ENCODE measurements around the gene UBXN6.
A peak's percentile ranks its signal among the peaks of the same experiment; 100 is the strongest.

The UBXN6 gene

GRCh38 chr19:4456843-4457653, 546 bp downstream of the UBXN6 start:
- Histone ChIP-seq H3K27ac (peak overlapping the region; percentile 69), H3K4me3 (peak overlapping the region; percentile 73), H3K9ac (peak overlapping the region; percentile 73), H4K20me1 (peaks cover 50% of the 10 kb centered on the region), H3K4me1 (peaks cover 56% of the 10 kb centered on the region), H3K36me3 (peaks cover 11% of the 10 kb centered on the region), H3K27me3 (no peaks in the 10 kb centered on the region), H3K4me2 (peak overlapping the region; percentile 98), H3K9me3 (no peaks in the 10 kb centered on the region)
- TF ChIP-seq Cebpa-rat (IDR thresholded peaks at IDR 0.05), result no peak

- H3K27ac ChIP-seq, result peak overlapping the region; percentile 45
- H3K4me1 ChIP-seq, result peaks cover 58% of the 10 kb centered on the region
- peak overlapping the region; percentile 73 for H3K9ac ChIP-seq
- peaks cover 17% of the 10 kb centered on the region for H3K36me3 ChIP-seq
- no peaks in the 10 kb centered on the region for H3K27me3 ChIP-seq
- H3K9me3 ChIP-seq, result no peaks in the 10 kb centered on the region
- TF ChIP-seq Cebpa-rat (IDR thresholded peaks at IDR 0.05), result no peak
- peak overlapping the region; percentile 73 for H3K4me3 ChIP-seq
- peaks cover 54% of the 10 kb centered on the region for H4K20me1 ChIP-seq
- H3K4me2 ChIP-seq, result peak overlapping the region; percentile 98
Observed at GRCh38 chr19:4456476-4456842, 1.1 kb downstream of the UBXN6 start.

DNA sequence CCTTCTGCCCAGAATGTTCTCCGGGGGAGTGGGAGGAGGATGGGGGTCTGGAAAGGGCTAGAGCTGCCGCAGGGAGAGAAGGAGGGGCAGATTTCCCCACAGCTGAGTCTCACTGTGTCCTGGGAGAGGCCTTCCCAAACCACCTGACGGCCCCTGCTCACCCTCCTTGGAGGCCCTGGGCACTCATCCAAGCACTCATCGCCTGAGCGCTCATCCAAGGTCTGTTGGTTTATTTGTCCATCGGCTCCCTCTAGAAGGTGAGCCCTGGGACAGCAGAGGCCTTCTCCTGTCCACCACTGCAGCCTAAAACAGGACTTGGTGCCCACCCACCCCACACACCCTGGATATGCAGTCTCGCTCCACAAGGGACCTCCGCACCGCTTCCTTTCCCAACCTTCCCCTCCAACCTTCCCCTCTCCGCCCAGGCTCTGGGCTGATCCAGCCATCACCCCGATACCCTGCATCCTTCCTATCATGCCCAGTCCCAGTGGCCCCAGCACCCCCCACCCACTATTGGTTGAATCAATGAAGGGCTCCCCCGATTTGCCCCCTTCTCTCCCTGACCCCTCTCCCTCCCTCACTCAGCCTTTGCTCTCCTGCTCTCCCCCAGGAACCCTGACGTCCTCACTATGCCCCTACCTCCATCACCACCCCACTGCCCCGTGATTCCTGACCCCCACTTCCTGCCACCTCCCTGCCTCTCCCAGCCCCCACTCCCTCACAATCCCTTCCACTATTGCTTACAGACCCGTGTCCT, 1.7 kb downstream of the UBXN6 start:
- Histone ChIP-seq H3K9ac (peak overlapping the region; percentile 73), H3K27me3 (no peaks in the 10 kb centered on the region), H3K4me1 (peaks cover 58% of the 10 kb centered on the region), H3K4me3 (peak overlapping the region; percentile 73), H3K4me2 (peak overlapping the region; percentile 98), H4K20me1 (peaks cover 59% of the 10 kb centered on the region), H3K9me3 (no peaks in the 10 kb centered on the region), H3K36me3 (peaks cover 22% of the 10 kb centered on the region), H3K27ac (peak overlapping the region; percentile 45)
- no peak for TF ChIP-seq Cebpa-rat (IDR thresholded peaks at IDR 0.05)

GRCh38 chr19:4454747-4455718, 2.6 kb downstream of the UBXN6 start:
- Histone ChIP-seq H3K4me3 (no peak overlapping the region), H3K27me3 (no peaks in the 10 kb centered on the region), H3K27ac (peak overlapping the region; percentile 44; the same call in 1 of the 2 replicates), H4K20me1 (peaks cover 59% of the 10 kb centered on the region), H3K9ac (peak overlapping the region; percentile 73), H3K4me1 (peaks cover 58% of the 10 kb centered on the region), H3K4me2 (peak overlapping the region; percentile 98), H3K36me3 (peaks cover 31% of the 10 kb centered on the region), H3K9me3 (no peaks in the 10 kb centered on the region)
- TF ChIP-seq Cebpa-rat (IDR thresholded peaks at IDR 0.05), result no peak

DNA sequence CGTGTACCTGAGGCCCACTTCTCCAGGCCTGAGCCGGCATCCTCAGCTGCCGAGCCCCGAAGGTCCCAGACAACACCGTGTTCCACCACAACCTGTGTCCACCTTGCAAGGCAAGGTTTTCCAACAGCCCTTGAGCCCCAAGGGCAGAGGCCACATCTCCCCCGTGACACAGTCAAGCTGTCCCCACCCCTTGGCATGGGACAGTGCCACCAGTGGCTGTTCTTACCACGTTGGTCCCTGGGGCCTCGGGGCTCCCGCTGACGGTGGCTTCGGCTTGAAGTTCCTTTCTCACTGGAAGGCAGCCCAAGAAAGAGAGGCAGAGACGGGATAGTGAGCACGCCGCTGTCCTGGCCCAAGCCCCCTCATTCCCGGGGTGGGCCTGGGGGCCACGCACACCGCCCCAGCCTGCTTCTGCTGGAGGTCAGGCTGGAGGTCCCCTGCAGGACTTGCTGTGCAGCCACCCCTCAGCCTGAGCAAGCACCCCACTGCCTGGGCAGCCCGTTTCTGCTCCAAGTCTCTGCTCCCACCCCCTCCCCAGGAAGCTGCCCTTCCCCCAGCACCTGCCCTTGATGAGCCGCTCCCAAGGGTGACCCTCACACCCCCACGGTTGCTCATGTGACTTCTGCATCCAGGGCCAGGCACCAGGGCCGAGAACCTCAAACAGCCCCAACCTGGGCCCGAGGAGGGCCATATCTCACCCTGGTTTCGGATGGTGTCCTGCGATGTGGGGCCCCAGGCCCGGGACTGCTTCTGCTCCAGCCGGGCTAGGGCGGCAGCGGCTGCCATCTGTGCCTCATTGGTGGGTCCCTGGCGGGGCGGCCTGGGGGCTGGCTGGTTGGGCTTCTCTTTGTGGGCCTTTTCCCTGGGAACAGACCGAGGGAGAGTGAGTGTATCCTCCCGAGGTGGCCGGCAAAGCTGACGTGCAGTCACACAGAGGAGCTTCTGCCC, 4.1 kb downstream of the UBXN6 start:
- peak overlapping the region; percentile 63; the same call in 1 of the 2 replicates for H3K9ac ChIP-seq
- no peaks in the 10 kb centered on the region for H3K27me3 ChIP-seq
- peak overlapping the region; percentile 98 for H3K4me2 ChIP-seq
- peak overlapping the region; percentile 48; the same call in 1 of the 2 replicates for H3K4me3 ChIP-seq
- peak overlapping the region; percentile 73 for H3K27ac ChIP-seq
- peaks cover 46% of the 10 kb centered on the region for H3K36me3 ChIP-seq
- TF ChIP-seq Cebpa-rat (IDR thresholded peaks at IDR 0.05), result no peak
- peaks cover 59% of the 10 kb centered on the region for H4K20me1 ChIP-seq
- H3K9me3 ChIP-seq, result no peaks in the 10 kb centered on the region
- H3K4me1 ChIP-seq, result peaks cover 58% of the 10 kb centered on the region

DNA sequence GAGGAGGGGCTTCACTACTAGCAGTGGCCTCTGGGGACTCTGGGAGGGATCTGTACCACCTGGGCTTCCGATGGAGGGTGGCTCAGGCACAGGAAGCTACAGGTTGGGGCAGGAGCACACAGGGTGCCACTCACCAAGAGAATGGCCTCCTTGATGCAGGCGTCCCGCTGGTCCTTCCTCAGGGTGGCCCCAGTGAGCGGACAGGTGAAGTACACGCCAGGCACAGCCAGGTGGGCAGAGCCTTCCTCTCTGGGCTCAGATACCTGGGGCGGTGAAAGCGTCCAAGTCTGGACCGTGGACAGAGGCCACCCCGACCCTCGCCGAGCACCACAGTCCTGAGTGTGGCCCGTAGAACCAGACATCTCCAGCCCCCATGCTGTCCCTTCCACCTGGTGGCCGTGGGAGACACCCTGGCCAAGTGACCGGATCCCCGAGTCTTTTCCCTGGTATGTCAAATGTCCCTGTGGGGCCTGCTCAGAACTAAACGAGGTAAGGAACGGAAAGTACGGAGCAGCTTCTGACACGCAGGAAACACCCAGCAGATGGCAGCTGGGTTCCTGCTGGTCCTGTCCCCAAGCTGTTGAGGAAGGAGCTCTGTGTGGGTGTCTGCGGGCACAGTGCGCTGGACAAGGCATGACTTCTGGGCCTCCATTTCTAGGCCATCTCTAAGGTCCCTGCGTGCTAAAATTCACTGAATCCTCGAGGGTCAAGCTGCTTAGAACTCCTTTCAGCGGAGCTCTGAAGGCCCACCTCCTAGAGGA, 5.2 kb downstream of the UBXN6 start:
- H3K36me3 ChIP-seq, result peaks cover 57% of the 10 kb centered on the region
- H3K4me1 ChIP-seq, result peaks cover 52% of the 10 kb centered on the region
- peak overlapping the region; percentile 73 for H3K27ac ChIP-seq
- H3K9ac ChIP-seq, result peak overlapping the region; percentile 63; the same call in 1 of the 2 replicates
- H3K4me3 ChIP-seq, result no peak overlapping the region
- peak overlapping the region; percentile 98 for H3K4me2 ChIP-seq
- no peaks in the 10 kb centered on the region for H3K9me3 ChIP-seq
- H4K20me1 ChIP-seq, result peaks cover 67% of the 10 kb centered on the region
- H3K27me3 ChIP-seq, result no peaks in the 10 kb centered on the region
- no peak for TF ChIP-seq Cebpa-rat (IDR thresholded peaks at IDR 0.05)

GRCh38 chr19:4449639-4450028, 8.0 kb downstream of the UBXN6 start:
- H3K4me2 ChIP-seq, result no peak overlapping the region
- no peak overlapping the region for H3K9ac ChIP-seq
- H3K27ac ChIP-seq, result no peak overlapping the region
- H4K20me1 ChIP-seq, result peaks cover 68% of the 10 kb centered on the region
- no peak overlapping the region for H3K4me3 ChIP-seq
- no peaks in the 10 kb centered on the region for H3K27me3 ChIP-seq
- no peak for TF ChIP-seq Cebpa-rat (IDR thresholded peaks at IDR 0.05)
- H3K36me3 ChIP-seq, result peaks cover 85% of the 10 kb centered on the region
- H3K4me1 ChIP-seq, result peaks cover 35% of the 10 kb centered on the region
- H3K9me3 ChIP-seq, result no peaks in the 10 kb centered on the region
